ENCODE results near the gene KHDRBS1.
"Not testable (repeated sequence)": the region's sequence is repeated elsewhere in the genome, so short reads cannot be mapped to it uniquely, and the experiment has no call there.

Gene KHDRBS1

GRCh38 chr1:32014948-32015273, 1.2 kb downstream of the KHDRBS1 start:
- H3K27me3 ChIP-seq (replicated peaks): no peaks in the 10 kb centered on the region
- in situ Hi-C loops (cut with HindIII; ENCODE audit: low pct_ligation_motif_present, low sequenced_read_pairs): no loop called here
- DNase-seq: no peak
- TF ChIP-seq CTCF (IDR thresholded peaks at IDR 0.05; ENCODE audit: low read depth, low read length, missing control alignments): no peak
- no peaks in the 10 kb centered on the region for H3K36me3 ChIP-seq (replicated peaks)
- peak overlapping the region; percentile 89 for H3K27ac ChIP-seq
- H3K4me3 ChIP-seq (ENCODE audit: low read depth, low read length): peak overlapping the region; percentile 98

GRCh38 chr1:32020339-32020738, 6.7 kb downstream of the KHDRBS1 start:
- no peak for TF ChIP-seq CTCF (IDR thresholded peaks at IDR 0.05; ENCODE audit: low read depth, low read length, missing control alignments)
- no peak overlapping the region for H3K27ac ChIP-seq
- no peak for DNase-seq
- peaks cover 22% of the 10 kb centered on the region for H3K36me3 ChIP-seq (replicated peaks)
- H3K27me3 ChIP-seq (replicated peaks): no peaks in the 10 kb centered on the region
- in situ Hi-C loops (cut with HindIII; ENCODE audit: low pct_ligation_motif_present, low sequenced_read_pairs): no loop called here
- H3K4me3 ChIP-seq (ENCODE audit: low read depth, low read length): no peak overlapping the region

- H3K4me3 ChIP-seq (ENCODE audit: low read depth, low read length); H3K27me3 ChIP-seq (replicated peaks); DNase-seq; in situ Hi-C loops (cut with HindIII; ENCODE audit: low pct_ligation_motif_present, low sequenced_read_pairs); H3K27ac ChIP-seq: not testable (repeated sequence)
- H3K36me3 ChIP-seq (replicated peaks): peaks cover 28% of the 10 kb centered on the region
Measured at GRCh38 chr1:32021574-32022018, 7.9 kb downstream of the KHDRBS1 start.

GRCh38 chr1:32023351-32023750, 9.7 kb downstream of the KHDRBS1 start:
- DNase-seq: no peak
- Histone ChIP-seq H3K4me3 (ENCODE audit: low read depth, low read length) (no peak overlapping the region), H3K27me3 (replicated peaks) (no peaks in the 10 kb centered on the region), H3K27ac (no peak overlapping the region), H3K36me3 (replicated peaks) (peaks cover 30% of the 10 kb centered on the region)
- no peak for TF ChIP-seq CTCF (IDR thresholded peaks at IDR 0.05; ENCODE audit: low read depth, low read length, missing control alignments)
- in situ Hi-C loops (cut with HindIII; ENCODE audit: low pct_ligation_motif_present, low sequenced_read_pairs): no loop called here

- no peak for DNase-seq
- TF ChIP-seq CTCF (IDR thresholded peaks at IDR 0.05; ENCODE audit: low read depth, low read length, missing control alignments): no peak
- H3K4me3 ChIP-seq (ENCODE audit: low read depth, low read length): no peak overlapping the region
- no peaks in the 10 kb centered on the region for H3K27me3 ChIP-seq (replicated peaks)
- peaks cover 28% of the 10 kb centered on the region for H3K36me3 ChIP-seq (replicated peaks)
- in situ Hi-C loops (cut with HindIII; ENCODE audit: low pct_ligation_motif_present, low sequenced_read_pairs): no loop called here
- no peak overlapping the region for H3K27ac ChIP-seq
Measured at GRCh38 chr1:32025515-32025914, 11.8 kb downstream of the KHDRBS1 start.

- Histone ChIP-seq H3K27ac (no peak overlapping the region), H3K4me3 (ENCODE audit: low read depth, low read length) (no peak overlapping the region), H3K36me3 (replicated peaks) (peaks cover 24% of the 10 kb centered on the region), H3K27me3 (replicated peaks) (no peaks in the 10 kb centered on the region)
- in situ Hi-C loops (cut with HindIII; ENCODE audit: low pct_ligation_motif_present, low sequenced_read_pairs): no loop called here
- no peak for DNase-seq
- no peak for TF ChIP-seq CTCF (IDR thresholded peaks at IDR 0.05; ENCODE audit: low read depth, low read length, missing control alignments)
Measured at GRCh38 chr1:32028746-32029145, 15.1 kb downstream of the KHDRBS1 start.
